Kidney glomerular epithelial cell (primary cell): Measurements from ENCODE around the gene FECH.
"Not testable (repeated sequence)": the region's sequence is repeated elsewhere in the genome, so short reads cannot be mapped to it uniquely, and the experiment has no call there.

Source experiments
- DNase-seq: peaks from one replicate; lab custom pipeline; 2025; lab: John Stamatoyannopoulos, UW

Gene FECH

GRCh38 chr18:57586251-57587049 lies at the start of gene FECH:
Gene FECH, minus strand, starts transcription at chr18:57586702. Its CDS starts 82 bp downstream, at chr18:57586620.
- peak; percentile 60 for DNase-seq

- no peak for DNase-seq
These were observed 48.7 kb upstream of the FECH start for GRCh38 chr18:57635003-57635822.

- DNase-seq = no peak
These were observed 45.2 kb upstream of the FECH start for GRCh38 chr18:57631697-57632096.

GRCh38 chr18:57630754-57631595 lies 44.5 kb upstream of the FECH start:
- DNase-seq = peak; percentile 63

- DNase-seq = peak; percentile 90
These were observed 43.7 kb upstream of the FECH start for GRCh38 chr18:57630002-57630753.

GRCh38 chr18:57629422-57629821 lies 42.9 kb upstream of the FECH start:
- no peak for DNase-seq

- no peak for DNase-seq
These were observed 41.0 kb upstream of the FECH start for GRCh38 chr18:57627488-57627887.

- peak; percentile 27 for DNase-seq
These were observed 38.5 kb upstream of the FECH start for GRCh38 chr18:57624988-57625387.

GRCh38 chr18:57621246-57621604 lies 34.7 kb upstream of the FECH start:
- no peak for DNase-seq

GRCh38 chr18:57619876-57620275 lies 33.4 kb upstream of the FECH start:
- DNase-seq = peak; percentile 19

- DNase-seq = no peak
These were observed 32.4 kb upstream of the FECH start for GRCh38 chr18:57618910-57619309.

GRCh38 chr18:57603871-57604270 lies 17.4 kb upstream of the FECH start:
- DNase-seq = no peak

- DNase-seq = no peak
These were observed 8.8 kb upstream of the FECH start for GRCh38 chr18:57595347-57595746.

- DNase-seq = not testable (repeated sequence)
These were observed 6.2 kb upstream of the FECH start for GRCh38 chr18:57592716-57593115.

GRCh38 chr18:57589161-57589560 lies 2.7 kb upstream of the FECH start:
- DNase-seq = no peak

- no peak for DNase-seq
These were observed 678 bp upstream of the FECH start for GRCh38 chr18:57587098-57587661.

GRCh38 chr18:57585855-57586250 lies 649 bp downstream of the FECH start:
- no peak for DNase-seq

- peak; percentile 3 for DNase-seq
These were observed 1.1 kb downstream of the FECH start for GRCh38 chr18:57585421-57585820.

GRCh38 chr18:57584444-57584843 lies 2.1 kb downstream of the FECH start:
- DNase-seq = no peak

- no peak for DNase-seq
These were observed 3.1 kb downstream of the FECH start for GRCh38 chr18:57583297-57583835.
